Measurements from ENCODE around the gene SAMD4B.

DNA sequence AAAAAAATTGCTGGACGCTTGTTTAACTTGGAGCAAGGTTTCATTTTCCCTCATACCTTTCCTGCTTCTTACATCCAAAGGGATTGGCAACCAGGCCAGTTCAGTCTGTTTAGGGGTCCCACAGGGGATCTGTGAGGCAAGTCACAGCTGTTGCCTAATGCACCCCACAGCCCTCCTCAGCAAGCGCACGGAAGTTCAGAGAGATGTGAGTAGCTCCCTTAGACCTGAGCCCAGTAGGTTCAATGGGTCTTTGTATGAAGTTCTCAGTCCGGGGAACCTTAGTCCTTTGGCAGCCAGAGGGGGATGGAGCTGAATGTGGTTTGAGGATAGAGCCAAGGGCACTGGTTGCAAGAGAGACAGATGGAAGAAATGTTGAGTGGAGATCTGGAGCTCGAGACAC lies 13.0 kb downstream of the SAMD4B start:
- TF ChIP-seq, protein P1, sequence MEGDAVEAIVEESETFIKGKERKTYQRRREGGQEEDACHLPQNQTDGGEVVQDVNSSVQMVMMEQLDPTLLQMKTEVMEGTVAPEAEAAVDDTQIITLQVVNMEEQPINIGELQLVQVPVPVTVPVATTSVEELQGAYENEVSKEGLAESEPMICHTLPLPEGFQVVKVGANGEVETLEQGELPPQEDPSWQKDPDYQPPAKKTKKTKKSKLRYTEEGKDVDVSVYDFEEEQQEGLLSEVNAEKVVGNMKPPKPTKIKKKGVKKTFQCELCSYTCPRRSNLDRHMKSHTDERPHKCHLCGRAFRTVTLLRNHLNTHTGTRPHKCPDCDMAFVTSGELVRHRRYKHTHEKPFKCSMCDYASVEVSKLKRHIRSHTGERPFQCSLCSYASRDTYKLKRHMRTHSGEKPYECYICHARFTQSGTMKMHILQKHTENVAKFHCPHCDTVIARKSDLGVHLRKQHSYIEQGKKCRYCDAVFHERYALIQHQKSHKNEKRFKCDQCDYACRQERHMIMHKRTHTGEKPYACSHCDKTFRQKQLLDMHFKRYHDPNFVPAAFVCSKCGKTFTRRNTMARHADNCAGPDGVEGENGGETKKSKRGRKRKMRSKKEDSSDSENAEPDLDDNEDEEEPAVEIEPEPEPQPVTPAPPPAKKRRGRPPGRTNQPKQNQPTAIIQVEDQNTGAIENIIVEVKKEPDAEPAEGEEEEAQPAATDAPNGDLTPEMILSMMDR (IDR thresholded peaks at IDR 0.05): no peak
- TF ChIP-seq POLR2A (IDR thresholded peaks at IDR 0.05): no peak

Data from body of pancreas (tissue), 4 donors.